Natural killer cell (primary cell): ENCODE results near the gene DLD. TPM values are rescaled to one million over a fixed set of nuclear protein-coding genes. Genes with fewer than 3 reads are reported as not detected.

Source experiments
- ATAC-seq, 3 donors: fragments of 150-1000 bp in 2 of 3; fragments of 200-7000 bp in 1 of 3; cut with Tn5 transposase; 1 replicate in 1 of 3; 2 replicates in 2 of 3; pipeline ENCODE4 v1.10.0; 2021; ENCODE audit warnings: mild to moderate bottlenecking in 2 of 3, moderate library complexity in 2 of 3
- DNase-seq, 2 donors: peaks; one replicate each; pipeline versions ENCODE4 v3.0.0 to v3.0.0-alpha.2; 2013 to 2021; ENCODE audit warnings: mixed read lengths in 1 of 2
- H3K27ac ChIP-seq: one replicate; pipeline ENCODE4 v1.5.1; 2013; ENCODE audit warnings: mild to moderate bottlenecking, low read length
- H3K27me3 ChIP-seq: one replicate; pipeline ENCODE4 v1.6.1; 2013; ENCODE audit warnings: low read length; ENCODE audit not compliant: control insufficient read depth, insufficient read depth
- H3K36me3 ChIP-seq: one replicate; pipeline ENCODE4 v1.6.1; 2013; ENCODE audit warnings: low read length; ENCODE audit not compliant: control insufficient read depth, insufficient read depth
- H3K4me1 ChIP-seq: one replicate; pipeline ENCODE4 v1.6.1; 2013; ENCODE audit warnings: low read length; ENCODE audit not compliant: control insufficient read depth, insufficient read depth
- H3K4me3 ChIP-seq: one replicate; pipeline ENCODE4 v1.5.1; 2013; ENCODE audit warnings: low read length
- H3K9me3 ChIP-seq: one replicate; pipeline ENCODE4 v1.6.1; 2013; ENCODE audit warnings: low read length; ENCODE audit not compliant: control insufficient read depth, insufficient read depth
- H3K27ac Mint-ChIP-seq, 2 donors: one replicate each; pipeline ENCODE4 v1.8.0; 2022; ENCODE audit warnings: mild to moderate bottlenecking in 2 of 2, mixed read lengths in 2 of 2, moderate library complexity in 1 of 2
- H3K27me3 Mint-ChIP-seq, 2 donors: one replicate each; pipeline ENCODE4 v1.8.0; 2022; ENCODE audit warnings: low read depth in 2 of 2, mixed read lengths in 2 of 2
- H3K36me3 Mint-ChIP-seq: one replicate; pipeline ENCODE4 v1.8.0; 2022; ENCODE audit warnings: mixed read lengths
- H3K4me1 Mint-ChIP-seq, 2 donors: one replicate each; pipeline ENCODE4 v1.8.0; 2022; ENCODE audit warnings: mixed read lengths in 2 of 2
- H3K4me3 Mint-ChIP-seq: one replicate; pipeline ENCODE4 v1.8.0; 2022; ENCODE audit warnings: mild to moderate bottlenecking, moderate library complexity, mixed read lengths
- H3K9me3 Mint-ChIP-seq, 2 donors: one replicate each; pipeline ENCODE4 v1.8.0; 2022; ENCODE audit warnings: mixed read lengths in 2 of 2
- WGBS: methylation state at CpG from one replicate; pipeline ENCODE4 v1.1.7; 2013; ENCODE audit warnings: missing lambda C conversion rate; ENCODE audit not compliant: insufficient coverage; 5-methylcytosine and 5-hydroxymethylcytosine counted together
- intact Hi-C: fragments of 100-400 bp; cut with micrococcal nuclease; formaldehyde crosslinking; loops from one replicate; pipeline ENCODE4 v1.14.2; 2022
- total RNA-seq, 4 donors: library from RNA; stranded (reverse); fragments of 120-200 nt in 1 of 4; gene quantifications; one replicate each; pipeline versions ENCODE4 v1.2.3 to v1.2.4, GENCODE V29; 2013 to 2022
- TF ChIP-seq, protein P1 (sequence below): fragments of 200-600 bp; IDR thresholded peaks from one replicate; pipeline ENCODE4 v1.8.0; 2022; ENCODE audit warnings: antibody characterized with exemption

The DLD gene
- total RNA-seq, 3 donors from 2014 or later (not counting 1 experiment from before 2014, with no cell fraction given) = 72.2 to 81.4 (median 80.9) TPM

DNA sequence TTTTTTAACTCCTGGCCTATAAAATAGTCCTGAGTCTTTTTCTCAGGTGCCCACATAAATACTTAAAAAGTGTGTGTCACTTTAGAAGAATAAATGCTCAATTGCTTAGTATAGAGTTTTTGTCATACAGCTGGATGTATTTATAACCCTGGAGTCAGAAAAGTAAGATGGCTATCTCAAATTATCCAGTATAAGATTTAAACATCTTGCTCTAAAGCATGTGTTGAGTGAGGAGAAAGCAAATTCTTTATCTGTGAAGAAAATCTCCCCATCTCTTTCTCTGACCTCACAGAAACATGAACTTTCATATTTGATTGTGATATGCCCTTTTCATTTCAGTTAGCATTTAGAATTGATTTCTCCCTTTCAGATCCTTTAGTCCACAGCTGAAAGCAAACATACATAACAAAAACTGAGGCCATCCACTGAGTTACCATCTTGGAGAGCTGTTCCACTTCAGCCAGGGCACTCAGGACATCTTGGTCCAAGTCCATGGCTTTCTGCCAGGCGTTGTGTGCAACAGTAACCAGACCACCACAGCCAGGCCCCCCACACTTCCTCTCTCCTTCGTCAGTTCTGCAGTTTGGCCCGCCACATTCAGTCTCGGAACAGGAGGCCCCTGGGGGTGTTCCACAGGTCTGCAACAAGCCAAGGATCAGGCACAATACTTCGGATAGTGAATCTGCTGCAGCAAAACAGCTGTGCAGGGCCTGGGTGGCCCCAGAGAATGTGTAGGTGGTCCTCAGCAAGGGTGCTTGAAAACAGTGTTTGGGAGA, 40.9 kb downstream of the DLD start:
- DNase-seq = no peak
- intact Hi-C loops = no loop called here
- WGBS = 56% methylated on average over 5 of the region's 5 CpGs

DNA sequence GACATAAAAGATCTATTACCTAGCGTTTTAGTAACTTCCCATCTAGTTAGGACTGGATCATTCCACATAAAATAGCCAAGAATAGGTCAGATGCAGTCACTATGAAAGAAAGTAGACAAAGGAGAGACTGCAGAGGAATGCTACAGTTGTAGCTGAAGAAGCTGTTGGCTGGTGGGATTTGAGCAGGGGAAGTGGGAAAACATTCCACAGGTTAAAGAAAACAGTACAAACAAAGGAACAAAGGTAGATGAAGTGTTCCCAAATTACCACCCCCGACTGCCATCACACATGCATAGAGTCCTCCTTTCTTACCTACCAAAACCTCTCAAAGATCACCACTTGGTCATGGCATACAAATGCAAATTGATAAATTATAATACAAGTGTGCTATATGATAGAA, 41.8 kb downstream of the DLD start:
- Mint-ChIP-seq H3K4me3 (no peak overlapping the region), H3K27ac (no peak overlapping the region)
- TF ChIP-seq, protein P1, sequence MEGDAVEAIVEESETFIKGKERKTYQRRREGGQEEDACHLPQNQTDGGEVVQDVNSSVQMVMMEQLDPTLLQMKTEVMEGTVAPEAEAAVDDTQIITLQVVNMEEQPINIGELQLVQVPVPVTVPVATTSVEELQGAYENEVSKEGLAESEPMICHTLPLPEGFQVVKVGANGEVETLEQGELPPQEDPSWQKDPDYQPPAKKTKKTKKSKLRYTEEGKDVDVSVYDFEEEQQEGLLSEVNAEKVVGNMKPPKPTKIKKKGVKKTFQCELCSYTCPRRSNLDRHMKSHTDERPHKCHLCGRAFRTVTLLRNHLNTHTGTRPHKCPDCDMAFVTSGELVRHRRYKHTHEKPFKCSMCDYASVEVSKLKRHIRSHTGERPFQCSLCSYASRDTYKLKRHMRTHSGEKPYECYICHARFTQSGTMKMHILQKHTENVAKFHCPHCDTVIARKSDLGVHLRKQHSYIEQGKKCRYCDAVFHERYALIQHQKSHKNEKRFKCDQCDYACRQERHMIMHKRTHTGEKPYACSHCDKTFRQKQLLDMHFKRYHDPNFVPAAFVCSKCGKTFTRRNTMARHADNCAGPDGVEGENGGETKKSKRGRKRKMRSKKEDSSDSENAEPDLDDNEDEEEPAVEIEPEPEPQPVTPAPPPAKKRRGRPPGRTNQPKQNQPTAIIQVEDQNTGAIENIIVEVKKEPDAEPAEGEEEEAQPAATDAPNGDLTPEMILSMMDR = no peak

More for the DNA sequence above, 40.9 kb downstream of the DLD start:
- no peaks in the 10 kb centered on the region for H3K27me3 ChIP-seq
- Mint-ChIP-seq H3K27ac (no peak overlapping the region), H3K4me3 (no peak overlapping the region), H3K9me3 (no peaks in the 10 kb centered on the region), H3K4me1 (no peaks in the 10 kb centered on the region), H3K27me3 (no peaks in the 10 kb centered on the region), H3K36me3 (no peaks in the 10 kb centered on the region)
- ATAC-seq = no peak
- H3K9me3 ChIP-seq = no peaks in the 10 kb centered on the region
- H3K36me3 ChIP-seq = peaks cover 6% of the 10 kb centered on the region
- H3K27ac ChIP-seq = no peak overlapping the region
- no peak overlapping the region for H3K4me3 ChIP-seq
- no peaks in the 10 kb centered on the region for H3K4me1 ChIP-seq
- TF ChIP-seq, protein P1 = no peak

DNA sequence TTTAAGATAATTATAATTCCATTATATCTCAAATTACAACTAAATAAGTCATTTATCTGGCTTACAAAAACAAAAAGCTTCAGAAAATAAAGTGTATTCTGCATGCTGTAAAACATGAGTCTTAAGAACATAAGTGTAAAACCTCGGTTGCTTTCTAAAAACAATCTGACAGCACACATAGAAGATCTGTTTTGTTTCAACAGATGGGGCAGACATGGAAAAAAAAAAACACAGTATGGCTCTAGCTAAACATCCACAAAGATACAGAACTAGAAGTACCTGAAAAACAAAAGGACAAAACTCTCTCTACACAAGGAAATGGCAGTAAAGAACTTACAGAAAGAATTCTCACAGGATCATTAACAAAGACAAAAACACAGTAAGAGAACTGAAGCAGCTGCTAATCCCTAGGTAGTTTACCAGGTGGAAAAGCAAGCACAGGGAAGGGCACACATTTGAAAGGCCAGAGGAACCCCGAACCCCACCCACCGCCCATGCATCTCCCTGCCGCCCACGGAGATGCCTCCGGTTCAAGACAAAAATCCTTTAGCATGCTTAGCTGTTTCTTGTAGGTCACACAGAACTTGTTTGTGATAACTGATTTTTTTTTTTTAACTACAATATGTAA, 42.5 kb downstream of the DLD start:
- Histone ChIP-seq H3K36me3 (peaks cover 6% of the 10 kb centered on the region), H3K9me3 (no peaks in the 10 kb centered on the region), H3K4me1 (no peaks in the 10 kb centered on the region), H3K27me3 (no peaks in the 10 kb centered on the region), H3K27ac (no peak overlapping the region), H3K4me3 (no peak overlapping the region)
- 95% methylated on average over 6 of the region's 6 CpGs for WGBS
- Mint-ChIP-seq H3K4me3 (no peak overlapping the region), H3K27ac (peak overlapping the region in 1 of 2 donors; percentile 33), H3K9me3 (no peaks in the 10 kb centered on the region), H3K4me1 (no peaks in the 10 kb centered on the region), H3K27me3 (no peaks in the 10 kb centered on the region), H3K36me3 (no peaks in the 10 kb centered on the region)
- TF ChIP-seq, protein P1 = no peak
- intact Hi-C loops = no loop called here
- ATAC-seq (no peak), DNase-seq (no peak)

More for the DNA sequence above, 41.8 kb downstream of the DLD start:
- H3K27ac ChIP-seq = no peak overlapping the region
- H3K36me3 ChIP-seq = peaks cover 6% of the 10 kb centered on the region
- no peaks in the 10 kb centered on the region for H3K36me3 Mint-ChIP-seq
- no peaks in the 10 kb centered on the region for H3K4me1 Mint-ChIP-seq
- H3K4me3 ChIP-seq = no peak overlapping the region
- no peaks in the 10 kb centered on the region for H3K4me1 ChIP-seq
- H3K27me3 Mint-ChIP-seq = no peaks in the 10 kb centered on the region
- intact Hi-C loops = no loop called here
- 100% methylated on average over 2 of the region's 2 CpGs for WGBS
- no peaks in the 10 kb centered on the region for H3K9me3 ChIP-seq
- H3K9me3 Mint-ChIP-seq = no peaks in the 10 kb centered on the region
- no peak for ATAC-seq
- no peaks in the 10 kb centered on the region for H3K27me3 ChIP-seq
- DNase-seq = no peak
